H1 (cell line): Measurements from ENCODE around the gene USP10. TPM values are rescaled to one million over a fixed set of nuclear protein-coding genes. Genes with fewer than 3 reads are reported as not detected.

Experiments
- CTCF ChIA-PET: fragments of 300-600 bp; sonication (Branson Sonifier 250); formaldehyde crosslinking; loops from one replicate; lab custom pipeline; 2021; ENCODE audit not compliant: partially characterized antibody; lab: Charles Lee
- POLR2A ChIA-PET: fragments of 300-600 bp; sonication (Branson Sonifier 250); formaldehyde crosslinking; loops from one replicate; lab custom pipeline; 2021; ENCODE audit warnings: inconsistent platforms; ENCODE audit not compliant: partially characterized antibody; lab: Charles Lee
- DNase-seq, 2 experiments: peaks; one replicate each; pipeline versions ENCODE4 v3.0.0 to v3.0.0-alpha.2; 2010 to 2022; ENCODE audit warnings: low spot score in 2 of 2, low read depth in 1 of 2, mixed read lengths in 1 of 2
- FAIRE-seq: peaks from 2 replicates; lab custom pipeline; 2011; peaks lifted over from hg19 to GRCh38; lab: Jason Lieb, UNC
- H2AFZ ChIP-seq: 2 replicates; pipeline ENCODE4 v1.8.1; 2012; ENCODE audit warnings: low read length, inconsistent platforms
- H2AK5ac ChIP-seq: 2 replicates; pipeline ENCODE4 v1.6.1; 2013; ENCODE audit warnings: low read depth, low read length
- H2BK120ac ChIP-seq: replicated peaks from 2 replicates; pipeline ENCODE3; 2013; ENCODE audit warnings: low read depth, low read length, inconsistent platforms
- H2BK12ac ChIP-seq: 2 replicates; pipeline ENCODE4 v1.6.1; 2013; ENCODE audit warnings: low read depth, low read length
- H2BK15ac ChIP-seq: 2 replicates; pipeline ENCODE4 v1.6.1; 2013; ENCODE audit warnings: low read length
- H2BK20ac ChIP-seq: 2 replicates; pipeline ENCODE4 v1.6.1; 2013; ENCODE audit warnings: low read length
- H2BK5ac ChIP-seq: 2 replicates; pipeline ENCODE4 v1.6.1; 2013; ENCODE audit warnings: low read depth, low read length
- H3K14ac ChIP-seq: 2 replicates; pipeline ENCODE4 v1.6.1; 2013; ENCODE audit warnings: inconsistent platforms; ENCODE audit not compliant: insufficient read length
- H3K18ac ChIP-seq: 2 replicates; pipeline ENCODE4 v1.6.1; 2013; ENCODE audit warnings: low read length; ENCODE audit errors: extremely low read depth
- H3K23ac ChIP-seq: 2 replicates; pipeline ENCODE4 v1.6.1; 2013; ENCODE audit warnings: inconsistent platforms; ENCODE audit not compliant: insufficient read length
- H3K23me2 ChIP-seq: 2 replicates; pipeline ENCODE4 v1.6.1; 2013; ENCODE audit warnings: low read depth, low read length
- H3K27ac ChIP-seq: 2 replicates; pipeline ENCODE4 v1.6.1; 2011; ENCODE audit warnings: low read depth, low read length, inconsistent platforms
- H3K27me3 ChIP-seq, 4 experiments: replicated peaks in 1 of 4; 1 replicate in 1 of 4; 2 replicates in 3 of 4; pipeline versions ENCODE4 v1.6.1 to v1.8.1; 2011 to 2013; ENCODE audit warnings: low read length in 3 of 4, mild to moderate bottlenecking in 3 of 4, inconsistent platforms in 2 of 4, mixed read lengths in 2 of 4, moderate library complexity in 1 of 4; ENCODE audit not compliant: control insufficient read depth in 3 of 4, insufficient read depth in 3 of 4; ENCODE audit errors: extremely low read depth in 1 of 4
- H3K36me3 ChIP-seq, 4 experiments: 2 replicates each; pipeline versions ENCODE4 v1.6.1 to v1.8.1; 2011 to 2013; ENCODE audit warnings: mild to moderate bottlenecking in 4 of 4, low read length in 3 of 4, moderate library complexity in 2 of 4, control low read depth in 1 of 4, inconsistent platforms in 1 of 4; ENCODE audit not compliant: insufficient read depth in 4 of 4, control insufficient read depth in 2 of 4
- H3K4ac ChIP-seq: replicated peaks from 2 replicates; pipeline ENCODE3; 2013; ENCODE audit warnings: low read length, low read depth, mixed read lengths, inconsistent platforms; ENCODE audit not compliant: insufficient read length
- H3K4me1 ChIP-seq, 4 experiments: replicated peaks in 1 of 4; 1 replicate in 1 of 4; 2 replicates in 3 of 4; pipeline versions ENCODE4 v1.6.1 to v1.8.1; 2011 to 2013; ENCODE audit warnings: low read length in 3 of 4, inconsistent platforms in 2 of 4, mixed read lengths in 1 of 4; ENCODE audit not compliant: insufficient read depth in 4 of 4, control insufficient read depth in 3 of 4
- H3K4me2 ChIP-seq, 2 experiments: 2 replicates each; pipeline versions ENCODE4 v1.6.1 to v1.8.1; 2011 to 2013; ENCODE audit warnings: low read depth in 2 of 2, low read length in 2 of 2, control low read depth in 1 of 2, inconsistent platforms in 1 of 2, mild to moderate bottlenecking in 1 of 2; ENCODE audit not compliant: insufficient read depth in 1 of 2
- H3K4me3 ChIP-seq, 4 experiments: fragments of 200-600, 300-600 bp in 1 of 4; sonication (generic), shearing (Covaris generic), sonication (Bioruptor Twin) in 1 of 4; 2 replicates each; pipeline versions ENCODE4 v1.5.1 to v1.8.1; 2011 to 2016; ENCODE audit warnings: low read length in 4 of 4, low read depth in 3 of 4, control low read depth in 2 of 4, inconsistent platforms in 2 of 4, mild to moderate bottlenecking in 2 of 4, mixed read lengths in 1 of 4, moderate library complexity in 1 of 4; ENCODE audit not compliant: insufficient read depth in 2 of 4; ENCODE audit errors: extremely low read depth in 1 of 4
- H3K56ac ChIP-seq: replicated peaks from 2 replicates; pipeline ENCODE3; 2013; ENCODE audit warnings: low read depth, mild to moderate bottlenecking, mixed read lengths, low read length, inconsistent platforms; ENCODE audit not compliant: insufficient read length
- H3K79me1 ChIP-seq: 2 replicates; pipeline ENCODE4 v1.6.1; 2013; ENCODE audit warnings: low read depth, low read length, control low read depth
- H3K79me2 ChIP-seq, 2 experiments: 2 replicates each; pipeline versions ENCODE4 v1.6.1 to v1.8.1; 2012 to 2013; ENCODE audit warnings: low read length in 2 of 2, mild to moderate bottlenecking in 2 of 2, inconsistent platforms in 1 of 2; ENCODE audit not compliant: insufficient read depth in 2 of 2, control insufficient read depth in 1 of 2
- H3K9ac ChIP-seq, 4 experiments: replicated peaks in 1 of 4; 1 replicate in 1 of 4; 2 replicates in 3 of 4; pipeline versions ENCODE4 v1.6.1 to v1.8.1; 2011 to 2013; ENCODE audit warnings: low read depth in 3 of 4, low read length in 3 of 4, control low read depth in 2 of 4, mild to moderate bottlenecking in 2 of 4, moderate library complexity in 2 of 4, inconsistent platforms in 1 of 4; ENCODE audit errors: extremely low read depth in 1 of 4
- H3K9me3 ChIP-seq, 2 experiments: 2 replicates each; pipeline versions ENCODE4 v1.6.1 to v1.8.1; 2012 to 2013; ENCODE audit warnings: mild to moderate bottlenecking in 2 of 2, moderate library complexity in 2 of 2, control low read depth in 1 of 2, inconsistent platforms in 1 of 2, low read depth in 1 of 2, low read length in 1 of 2, mixed read lengths in 1 of 2; ENCODE audit not compliant: insufficient read depth in 2 of 2
- H4K20me1 ChIP-seq, 2 experiments: replicated peaks in 1 of 2; 2 replicates each; pipeline versions ENCODE3 to v1.8.1; 2011 to 2013; ENCODE audit warnings: inconsistent platforms in 2 of 2, low read length in 2 of 2, mild to moderate bottlenecking in 1 of 2; ENCODE audit not compliant: insufficient read depth in 2 of 2, control insufficient read depth in 1 of 2
- H4K5ac ChIP-seq: 2 replicates; pipeline ENCODE4 v1.6.1; 2013; ENCODE audit warnings: low read length, low read depth, mixed read lengths, inconsistent platforms; ENCODE audit not compliant: insufficient read length
- H4K8ac ChIP-seq: 2 replicates; pipeline ENCODE4 v1.8.0; 2013; ENCODE audit warnings: mild to moderate bottlenecking, moderate library complexity, low read length, inconsistent platforms; ENCODE audit not compliant: insufficient read depth; ENCODE audit errors: extremely low read depth
- H4K91ac ChIP-seq: replicated peaks from 2 replicates; pipeline ENCODE3; 2013; ENCODE audit warnings: low read length, mixed read lengths, inconsistent platforms; ENCODE audit not compliant: insufficient read length
- BACH1 ChIP-seq: IDR thresholded peaks from 2 replicates; pipeline ENCODE4 v1.6.1; 2012; ENCODE audit warnings: low read length, improper control_type of control experiment
- CEBPB ChIP-seq: IDR thresholded peaks from 2 replicates; pipeline ENCODE4 v1.6.1; 2012; ENCODE audit warnings: low read depth, low read length
- CREB1 ChIP-seq: IDR thresholded peaks from 2 replicates; pipeline ENCODE4 v1.6.1; 2012; ENCODE audit warnings: inconsistent platforms
- EZH2 ChIP-seq: fragments of 200-600 bp; sonication (generic); IDR thresholded peaks from 2 replicates; pipeline ENCODE4 v1.7.1; 2012; ENCODE audit warnings: low read depth, mild to moderate bottlenecking, moderate library complexity, low read length, inconsistent platforms; ENCODE audit not compliant: severe bottlenecking
- HDAC6 ChIP-seq: IDR thresholded peaks from one replicate; pipeline ENCODE4 v1.7.1; 2012; ENCODE audit warnings: low read depth, mild to moderate bottlenecking, inconsistent platforms, low read length, moderate library complexity
- KDM4A ChIP-seq: IDR thresholded peaks from one replicate; pipeline ENCODE4 v1.7.1; 2012; ENCODE audit warnings: low read depth, mild to moderate bottlenecking, moderate library complexity, low read length, inconsistent platforms; ENCODE audit not compliant: severe bottlenecking
- MAFK ChIP-seq: IDR thresholded peaks from 2 replicates; pipeline ENCODE4 v1.6.1; 2012; ENCODE audit warnings: low read depth, mild to moderate bottlenecking, improper control_type of control experiment, low read length
- SP2 ChIP-seq: IDR thresholded peaks from 2 replicates; pipeline ENCODE4 v1.6.1; 2012; ENCODE audit warnings: mild to moderate bottlenecking, low read length, inconsistent platforms
- SRF ChIP-seq: IDR thresholded peaks from 2 replicates; pipeline ENCODE4 v1.6.1; 2011; ENCODE audit warnings: mild to moderate bottlenecking, low read depth, low read length, moderate library complexity
- TAF1 ChIP-seq: IDR thresholded peaks from 2 replicates; pipeline ENCODE4 v1.6.1; 2011; ENCODE audit warnings: mild to moderate bottlenecking, low read depth, low read length
- YY1 ChIP-seq: IDR thresholded peaks from 2 replicates; pipeline ENCODE4 v1.6.1; 2011; ENCODE audit warnings: low read depth, mild to moderate bottlenecking, low read length
- WGBS, 2 experiments: shearing (Covaris generic) in 1 of 2; methylation state at CpG; one replicate each; pipeline versions ENCODE4 v1.1.6 to v1.1.7; 2013 to 2015; ENCODE audit warnings: low lambda C conversion rate in 2 of 2, mixed read lengths in 2 of 2, inconsistent platforms in 1 of 2, low coverage in 1 of 2, missing lambda C conversion rate in 1 of 2; ENCODE audit not compliant: insufficient replicate concordance in 2 of 2, insufficient coverage in 1 of 2, insufficient read length in 1 of 2; ENCODE audit errors: extremely low coverage in 1 of 2, missing lambda C conversion rate in 1 of 2; 5-methylcytosine and 5-hydroxymethylcytosine counted together
- polyA plus RNA-seq, 7 experiments: library from polyadenylated mRNA; depleted of rRNA in 3 of 7; stranded (reverse) in 5 of 7; unstranded in 2 of 7; fragments of >200 nt in 5 of 7; fragments of 200-250 nt in 2 of 7; gene quantifications; 1 replicate in 5 of 7; 2 replicates in 1 of 7; 4 replicates in 1 of 7; pipeline versions ENCODE4 v1.2.1 to v1.2.3, GENCODE V29; 2011 to 2013; ENCODE audit warnings: missing spikeins in 2 of 7, mixed read lengths in 2 of 7
- total RNA-seq: library from RNA; stranded (reverse); fragmentation: NEBNext Ultra II Directional; extraction: Animal tissue kit (Norgen Biotek cat#: 25700); gene quantifications from 2 replicates; pipeline ENCODE4 v1.2.1, GENCODE V29; 2021
- TF ChIP-seq, protein P1 (sequence below): IDR thresholded peaks from 2 replicates; pipeline ENCODE4 v1.6.1; 2011; ENCODE audit warnings: low read length, improper control_type of control experiment

Gene USP10
- total and polyA plus RNA-seq, 2 of the 8 experiments (the other 6 are each of a cell fraction or from before 2014, with no cell fraction given): 171 to 195 TPM

DNA sequence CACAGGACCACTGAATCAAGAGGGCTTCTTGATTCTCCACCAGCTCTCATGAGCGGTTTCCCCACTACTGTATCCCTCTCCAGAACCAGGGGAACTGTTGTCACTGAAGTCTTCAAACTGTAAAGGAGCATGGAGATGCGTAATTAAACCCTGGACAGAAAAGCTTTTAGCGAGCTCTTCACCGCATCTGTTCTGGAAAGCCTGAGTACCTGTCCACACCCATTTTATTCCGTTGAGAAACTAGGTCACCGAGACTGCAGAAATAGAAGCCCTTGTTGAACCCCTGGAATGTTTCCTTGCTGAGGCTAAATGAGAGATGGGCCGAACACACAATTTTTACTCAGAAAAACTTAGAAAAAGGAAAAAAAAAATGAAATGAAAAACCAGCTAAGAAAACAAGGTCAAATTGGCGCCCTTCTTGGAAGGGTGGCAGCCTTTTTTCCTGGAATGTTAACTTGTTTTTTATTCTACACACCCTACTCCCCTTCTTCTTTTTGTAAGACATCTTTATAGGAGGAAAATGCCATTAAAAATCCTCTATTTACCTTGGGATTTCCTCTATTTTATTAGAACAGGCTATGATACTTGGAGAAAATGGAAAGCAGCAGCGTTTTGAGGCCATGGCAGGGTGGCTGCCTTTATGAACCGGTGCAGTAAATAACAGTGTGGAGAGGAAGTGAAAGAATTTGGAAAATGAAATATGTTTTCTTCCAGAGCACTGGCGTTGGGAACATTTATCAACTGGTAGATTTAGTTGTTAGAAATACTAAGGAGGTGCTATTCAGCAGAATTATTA, 67.4 kb downstream of the USP10 start:
- Histone ChIP-seq H4K8ac (no peak overlapping the region), H3K23me2 (no peaks in the 10 kb centered on the region), H3K4me1 (no peaks in the 10 kb centered on the region), H2AK5ac (no peak overlapping the region), H3K79me2 (peaks cover 0 to 33% of the 10 kb centered on the region in 2 experiments; a peak in 2 of 4 replicates), H3K4ac (no peak overlapping the region), H4K5ac (no peak overlapping the region), H2BK5ac (no peak overlapping the region), H3K14ac (no peak overlapping the region), H3K4me3 (no peak overlapping the region), H2AFZ (no peak overlapping the region), H3K56ac (no peak overlapping the region), H2BK15ac (no peak overlapping the region), H3K23ac (no peak overlapping the region), H3K9me3 (no peaks in the 10 kb centered on the region), H3K18ac (no peak overlapping the region), H3K27ac (no peak overlapping the region), H2BK20ac (no peak overlapping the region), H4K91ac (no peak overlapping the region), H3K9ac (no peak overlapping the region), H4K20me1 (peaks cover 4 to 14% of the 10 kb centered on the region in 2 experiments), H3K79me1 (peaks cover 4% of the 10 kb centered on the region), H3K27me3 (no peaks in the 10 kb centered on the region), H2BK12ac (no peak overlapping the region), H2BK120ac (no peak overlapping the region), H3K36me3 (peaks cover 11 to 73% (median 62%) of the 10 kb centered on the region in 4 experiments; a peak in 7 of 8 replicates), H3K4me2 (no peak overlapping the region)
- ChIA-PET POLR2A (no interaction called here), CTCF (interaction anchor here (0.6 to 3.8 kb wide), 4 partner anchors 13 to 204 kb away, joined by 3 to 27 read pairs (median 7); no protein-coding TSS in a partner anchor)
- 92% methylated on average over 11 of the region's 11 CpGs; no CpG with 5 or more reads in 1 of the 2 experiments for WGBS, 2 experiments
- DNase-seq (no peak), FAIRE-seq (no peak)
- TF ChIP-seq CREB1 (no peak), TAF1 (no peak), MAFK (no peak), EZH2 (no peak), KDM4A (no peak), BACH1 (no peak), CEBPB (no peak), HDAC6 (no peak), SRF (no peak), SP2 (no peak), YY1 (no peak)
- TF ChIP-seq, protein P1, sequence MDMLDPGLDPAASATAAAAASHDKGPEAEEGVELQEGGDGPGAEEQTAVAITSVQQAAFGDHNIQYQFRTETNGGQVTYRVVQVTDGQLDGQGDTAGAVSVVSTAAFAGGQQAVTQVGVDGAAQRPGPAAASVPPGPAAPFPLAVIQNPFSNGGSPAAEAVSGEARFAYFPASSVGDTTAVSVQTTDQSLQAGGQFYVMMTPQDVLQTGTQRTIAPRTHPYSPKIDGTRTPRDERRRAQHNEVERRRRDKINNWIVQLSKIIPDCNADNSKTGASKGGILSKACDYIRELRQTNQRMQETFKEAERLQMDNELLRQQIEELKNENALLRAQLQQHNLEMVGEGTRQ: no peak
